ENCODE results near the gene TMED5. TPM values are rescaled to one million over a fixed set of nuclear protein-coding genes. Genes with fewer than 3 reads are reported as not detected.

The TMED5 gene
- total and polyA plus RNA-seq, 2 experiments from 2014 or later: 25.0 to 45.2 TPM

GRCh38 chr1:93136445-93136844 lies 43.8 kb downstream of the TMED5 start (continued):
- no peak for TF ChIP-seq ZNF114 (CRISPR knock-in tag; IDR thresholded peaks at IDR 0.05)
- TF ChIP-seq, protein P1, sequence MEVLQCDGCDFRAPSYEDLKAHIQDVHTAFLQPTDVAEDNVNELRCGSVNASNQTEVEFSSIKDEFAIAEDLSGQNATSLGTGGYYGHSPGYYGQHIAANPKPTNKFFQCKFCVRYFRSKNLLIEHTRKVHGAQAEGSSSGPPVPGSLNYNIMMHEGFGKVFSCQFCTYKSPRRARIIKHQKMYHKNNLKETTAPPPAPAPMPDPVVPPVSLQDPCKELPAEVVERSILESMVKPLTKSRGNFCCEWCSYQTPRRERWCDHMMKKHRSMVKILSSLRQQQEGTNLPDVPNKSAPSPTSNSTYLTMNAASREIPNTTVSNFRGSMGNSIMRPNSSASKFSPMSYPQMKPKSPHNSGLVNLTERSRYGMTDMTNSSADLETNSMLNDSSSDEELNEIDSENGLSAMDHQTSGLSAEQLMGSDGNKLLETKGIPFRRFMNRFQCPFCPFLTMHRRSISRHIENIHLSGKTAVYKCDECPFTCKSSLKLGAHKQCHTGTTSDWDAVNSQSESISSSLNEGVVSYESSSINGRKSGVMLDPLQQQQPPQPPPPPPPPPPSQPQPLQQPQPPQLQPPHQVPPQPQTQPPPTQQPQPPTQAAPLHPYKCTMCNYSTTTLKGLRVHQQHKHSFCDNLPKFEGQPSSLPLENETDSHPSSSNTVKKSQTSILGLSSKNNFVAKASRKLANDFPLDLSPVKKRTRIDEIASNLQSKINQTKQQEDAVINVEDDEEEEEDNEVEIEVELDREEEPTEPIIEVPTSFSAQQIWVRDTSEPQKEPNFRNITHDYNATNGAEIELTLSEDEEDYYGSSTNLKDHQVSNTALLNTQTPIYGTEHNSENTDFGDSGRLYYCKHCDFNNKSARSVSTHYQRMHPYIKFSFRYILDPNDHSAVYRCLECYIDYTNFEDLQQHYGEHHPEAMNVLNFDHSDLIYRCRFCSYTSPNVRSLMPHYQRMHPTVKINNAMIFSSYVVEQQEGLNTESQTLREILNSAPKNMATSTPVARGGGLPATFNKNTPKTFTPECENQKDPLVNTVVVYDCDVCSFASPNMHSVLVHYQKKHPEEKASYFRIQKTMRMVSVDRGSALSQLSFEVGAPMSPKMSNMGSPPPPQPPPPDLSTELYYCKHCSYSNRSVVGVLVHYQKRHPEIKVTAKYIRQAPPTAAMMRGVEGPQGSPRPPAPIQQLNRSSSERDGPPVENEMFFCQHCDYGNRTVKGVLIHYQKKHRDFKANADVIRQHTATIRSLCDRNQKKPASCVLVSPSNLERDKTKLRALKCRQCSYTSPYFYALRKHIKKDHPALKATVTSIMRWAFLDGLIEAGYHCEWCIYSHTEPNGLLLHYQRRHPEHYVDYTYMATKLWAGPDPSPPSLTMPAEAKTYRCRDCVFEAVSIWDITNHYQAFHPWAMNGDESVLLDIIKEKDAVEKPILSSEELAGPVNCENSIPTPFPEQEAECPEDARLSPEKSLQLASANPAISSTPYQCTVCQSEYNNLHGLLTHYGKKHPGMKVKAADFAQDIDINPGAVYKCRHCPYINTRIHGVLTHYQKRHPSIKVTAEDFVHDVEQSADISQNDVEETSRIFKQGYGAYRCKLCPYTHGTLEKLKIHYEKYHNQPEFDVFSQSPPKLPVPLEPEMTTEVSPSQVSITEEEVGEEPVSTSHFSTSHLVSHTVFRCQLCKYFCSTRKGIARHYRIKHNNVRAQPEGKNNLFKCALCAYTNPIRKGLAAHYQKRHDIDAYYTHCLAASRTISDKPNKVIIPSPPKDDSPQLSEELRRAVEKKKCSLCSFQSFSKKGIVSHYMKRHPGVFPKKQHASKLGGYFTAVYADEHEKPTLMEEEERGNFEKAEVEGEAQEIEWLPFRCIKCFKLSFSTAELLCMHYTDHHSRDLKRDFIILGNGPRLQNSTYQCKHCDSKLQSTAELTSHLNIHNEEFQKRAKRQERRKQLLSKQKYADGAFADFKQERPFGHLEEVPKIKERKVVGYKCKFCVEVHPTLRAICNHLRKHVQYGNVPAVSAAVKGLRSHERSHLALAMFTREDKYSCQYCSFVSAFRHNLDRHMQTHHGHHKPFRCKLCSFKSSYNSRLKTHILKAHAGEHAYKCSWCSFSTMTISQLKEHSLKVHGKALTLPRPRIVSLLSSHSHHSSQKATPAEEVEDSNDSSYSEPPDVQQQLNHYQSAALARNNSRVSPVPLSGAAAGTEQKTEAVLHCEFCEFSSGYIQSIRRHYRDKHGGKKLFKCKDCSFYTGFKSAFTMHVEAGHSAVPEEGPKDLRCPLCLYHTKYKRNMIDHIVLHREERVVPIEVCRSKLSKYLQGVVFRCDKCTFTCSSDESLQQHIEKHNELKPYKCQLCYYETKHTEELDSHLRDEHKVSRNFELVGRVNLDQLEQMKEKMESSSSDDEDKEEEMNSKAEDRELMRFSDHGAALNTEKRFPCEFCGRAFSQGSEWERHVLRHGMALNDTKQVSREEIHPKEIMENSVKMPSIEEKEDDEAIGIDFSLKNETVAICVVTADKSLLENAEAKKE (CRISPR knock-in tag; IDR thresholded peaks at IDR 0.05): no peak

DNA sequence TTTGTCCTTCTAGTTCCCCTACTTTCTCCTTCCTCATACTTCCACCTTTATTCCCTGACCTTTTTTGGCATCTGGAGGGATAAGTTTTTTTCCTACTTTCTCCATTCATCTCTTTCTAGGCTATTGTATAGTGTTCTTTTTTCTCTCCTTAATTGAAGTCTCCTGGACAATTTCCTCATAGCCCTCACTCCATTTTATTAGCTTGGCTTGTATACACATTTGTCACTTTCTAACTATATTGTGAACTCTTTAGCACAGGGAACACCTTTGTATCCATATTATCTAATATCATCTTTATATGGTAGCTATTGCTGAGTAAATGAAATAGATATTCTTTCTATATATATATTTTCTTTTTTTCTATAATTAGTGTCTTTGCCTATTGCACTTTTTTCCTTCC lies 47.6 kb downstream of the TMED5 start:
- Mint-ChIP-seq H3K27ac (no peak overlapping the region), H3K36me3 (ENCODE audit: low read depth) (peaks cover 40% of the 10 kb centered on the region), H3K27me3 (ENCODE audit: insufficient read depth, low read depth, poor library complexity) (no peaks in the 10 kb centered on the region), H3K9me3 (no peaks in the 10 kb centered on the region), H3K4me1 (no peaks in the 10 kb centered on the region), H3K4me3 (no peak overlapping the region)
- H4K20me1 ChIP-seq (replicated peaks; ENCODE audit: insufficient read depth): peaks cover 10% of the 10 kb centered on the region; the same call in 1 of the 2 replicates
- H3K9me2 ChIP-seq (ENCODE audit: insufficient read depth): no peaks in the 10 kb centered on the region
- no peak for DNase-seq (ENCODE audit: low spot score)
- no peak for ATAC-seq
- no peak overlapping the region for H3K4me3 ChIP-seq
- H3K4me1 ChIP-seq (ENCODE audit: insufficient read depth): no peaks in the 10 kb centered on the region
- H3F3A ChIP-seq (replicated peaks; ENCODE audit: low read depth): no peaks in the 10 kb centered on the region; the same call in 1 of the 2 replicates
- H3K27ac ChIP-seq (ENCODE audit: low read depth): no peak overlapping the region
- no peak overlapping the region for H2AFZ ChIP-seq
- H3K79me2 ChIP-seq (replicated peaks; ENCODE audit: insufficient read depth): peaks cover 22% of the 10 kb centered on the region
- H3K27me3 ChIP-seq (ENCODE audit: insufficient read depth): no peaks in the 10 kb centered on the region
- H3K36me3 ChIP-seq (ENCODE audit: insufficient read depth): peaks cover 59% of the 10 kb centered on the region; the same call in 1 of the 2 replicates
- no peak overlapping the region for H3K4me2 ChIP-seq
- no peak for TF ChIP-seq JUNB (IDR thresholded peaks at IDR 0.05; ENCODE audit: unreplicated experiment)
- TF ChIP-seq POLR2AphosphoS5 (IDR thresholded peaks at IDR 0.05; ENCODE audit: low read depth): no peak
- TF ChIP-seq, protein P2, sequence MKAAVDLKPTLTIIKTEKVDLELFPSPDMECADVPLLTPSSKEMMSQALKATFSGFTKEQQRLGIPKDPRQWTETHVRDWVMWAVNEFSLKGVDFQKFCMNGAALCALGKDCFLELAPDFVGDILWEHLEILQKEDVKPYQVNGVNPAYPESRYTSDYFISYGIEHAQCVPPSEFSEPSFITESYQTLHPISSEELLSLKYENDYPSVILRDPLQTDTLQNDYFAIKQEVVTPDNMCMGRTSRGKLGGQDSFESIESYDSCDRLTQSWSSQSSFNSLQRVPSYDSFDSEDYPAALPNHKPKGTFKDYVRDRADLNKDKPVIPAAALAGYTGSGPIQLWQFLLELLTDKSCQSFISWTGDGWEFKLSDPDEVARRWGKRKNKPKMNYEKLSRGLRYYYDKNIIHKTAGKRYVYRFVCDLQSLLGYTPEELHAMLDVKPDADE (IDR thresholded peaks at IDR 0.05): no peak
- TF ChIP-seq ZNF114 (CRISPR knock-in tag; IDR thresholded peaks at IDR 0.05): no peak
- TF ChIP-seq ZNF331 (CRISPR knock-in tag; IDR thresholded peaks at IDR 0.05; ENCODE audit: low read depth): no peak
- TF ChIP-seq REST (IDR thresholded peaks at IDR 0.05; ENCODE audit: unreplicated experiment): no peak
- TF ChIP-seq EZH2phosphoT487 (IDR thresholded peaks at IDR 0.05; ENCODE audit: unreplicated experiment): no peak
